ENCODE results near the gene FRY.

- no peak for TF ChIP-seq YY1 (IDR thresholded peaks at IDR 0.05)
- TF ChIP-seq CTCF (IDR thresholded peaks at IDR 0.05; ENCODE audit: low read depth, low read length, missing input control) = no peak
- no peak for TF ChIP-seq MAX (IDR thresholded peaks at IDR 0.05)
- no peak for TF ChIP-seq RAD21 (IDR thresholded peaks at IDR 0.05)
- no peak for TF ChIP-seq SP1 (IDR thresholded peaks at IDR 0.05)
- TF ChIP-seq HNF4A (conservative IDR thresholded peaks at IDR 0.05) = no peak
These were observed 9.8 kb upstream of the FRY start for GRCh38 chr13:32021785-32022184.
